Heart left ventricle (tissue), 16 donors: Measurements from ENCODE around the gene ADCY5. TPM values are rescaled to one million over a fixed set of nuclear protein-coding genes. Genes with fewer than 3 reads are reported as not detected.
"Not testable (repeated sequence)": the region's sequence is repeated elsewhere in the genome, so short reads cannot be mapped to it uniquely, and the experiment has no call there.

Experiments used
- ATAC-seq, 4 donors: fragments of 200-7000 bp; cut with Tn5 transposase; one replicate each; pipeline ENCODE4 v1.9.1; 2020 to 2022; ENCODE audit warnings: moderate library complexity in 4 of 4, mild to moderate bottlenecking in 3 of 4, moderate number of reproducible peaks in 1 of 4
- DNase-seq, 5 donors: peaks; one replicate each; pipeline ENCODE4 v3.0.0-alpha.2; 2020
- H3K27ac ChIP-seq, 12 donors: fragments of 200-600 bp; sonication (generic) in 4 of 12; one replicate each; pipeline versions ENCODE4 v1.5.0 to v1.8.0; 2016 to 2022; ENCODE audit warnings: mild to moderate bottlenecking in 2 of 12
- H3K27me3 ChIP-seq, 9 donors: fragments of 200-600 bp; sonication (generic) in 2 of 9; one replicate each; pipeline versions ENCODE4 v1.5.1 to v1.8.0; 2016 to 2022; ENCODE audit warnings: mild to moderate bottlenecking in 3 of 9
- H3K36me3 ChIP-seq, 9 donors: fragments of 200-600 bp; sonication (generic) in 2 of 9; one replicate each; pipeline versions ENCODE4 v1.5.0 to v1.8.0; 2018 to 2022; ENCODE audit warnings: mild to moderate bottlenecking in 2 of 9
- H3K4me1 ChIP-seq, 12 donors: fragments of 200-600 bp; sonication (generic) in 4 of 12; one replicate each; pipeline versions ENCODE4 v1.5.0 to v1.8.0; 2016 to 2022; ENCODE audit warnings: mild to moderate bottlenecking in 3 of 12
- H3K4me3 ChIP-seq, 12 donors: fragments of 200-600 bp; sonication (generic) in 4 of 12; one replicate each; pipeline versions ENCODE4 v1.5.0 to v1.8.0; 2017 to 2022; ENCODE audit warnings: mild to moderate bottlenecking in 9 of 12, moderate library complexity in 4 of 12
- H3K9me3 ChIP-seq, 12 donors: fragments of 200-600 bp; sonication (generic) in 4 of 12; one replicate each; pipeline versions ENCODE4 v1.5.0 to v1.8.0; 2016 to 2022; ENCODE audit warnings: mild to moderate bottlenecking in 1 of 12
- POLR2A ChIP-seq, 2 donors: fragments of 450-650 bp; IDR thresholded peaks; one replicate each; pipeline ENCODE4 v1.6.1; 2017; ENCODE audit warnings: antibody characterized with exemption in 2 of 2, mild to moderate bottlenecking in 2 of 2, moderate library complexity in 2 of 2
- WGBS, 4 donors: extraction: QIAGEN DNeasy Blood & Tissue Kit in 2 of 4; methylation state at CpG; one replicate each; pipeline versions ENCODE4 v1.1.5 to v1.1.7; 2013 to 2018; 5-methylcytosine and 5-hydroxymethylcytosine counted together
- intact Hi-C, 10 donors: fragments of 100-400 bp; cut with DNase I; formaldehyde crosslinking; loops; one replicate each; pipeline versions ENCODE4 v1.11.1 to v1.14.2; 2022
- polyA plus RNA-seq, 2 donors: library from polyadenylated mRNA; stranded (reverse); fragments of 200-250 nt; gene quantifications; one replicate each; pipeline ENCODE4 v1.2.3, GENCODE V29; 2013
- total RNA-seq, 9 donors: library from RNA; depleted of rRNA in 2 of 9; stranded (reverse); fragments of >200 nt in 2 of 9; fragmentation: NEBNext Ultra II Directional in 3 of 9; extraction: Animal tissue kit (Norgen Biotek cat#: 25700) in 3 of 9; gene quantifications; one replicate each; pipeline versions ENCODE4 v1.1.0 to v1.2.4, GENCODE V29; 2016 to 2023
- TF ChIP-seq, protein P1 (sequence below), 12 donors: fragments of 200-600 bp; sonication (generic) in 4 of 12; IDR thresholded peaks; one replicate each; pipeline versions ENCODE4 v1.5.0 to v1.8.0; 2018 to 2022; ENCODE audit warnings: antibody characterized with exemption in 12 of 12, mild to moderate bottlenecking in 5 of 12
- donor health status: ischemic (EF 13 %, LVEDD 7.1; RV severe dilation, severe dysfunction).
- donor health status: healthy with polysubstance abuse.
- donor health status: DM: no; HTN: yes; CAD: no.
- donor health status: DM: no; HTN: no; CAD: no.
- donor health status: ischemic (EF 25% LVEDD 6.9; RV normal size, moderate dysfunction).
- donor health status: ischemic (EF 25% LVEDD 5.7; RV mildly dilated, moderate dysfunction).
- donor health status: healthy.
- donor health status: DM: yes; HTN: yes; CAD: no.
- donor health status: ischemic (EF 35%, LVEDD 5.7; RV mildly dilated, moderate dysfunction).
- donor health status: nonischemic (EF 11% LVEDD 7.7; RV severe dilation, severe dysfunction).
- donor health status: DM: yes; HTN: yes; CAD: no.
- donor health status: PGD.
- donor health status: ischemic (EF 29% LVEDD 5.4; RV normal size, mild dysfunction).
- donor health status: nonischemic (EF 23%, LVEDD 6.1; RV moderate dilation, normal function).

ADCY5 gene
- total and polyA plus RNA-seq, 11 donors, result 78.5 to 276 (median 167) TPM

DNA sequence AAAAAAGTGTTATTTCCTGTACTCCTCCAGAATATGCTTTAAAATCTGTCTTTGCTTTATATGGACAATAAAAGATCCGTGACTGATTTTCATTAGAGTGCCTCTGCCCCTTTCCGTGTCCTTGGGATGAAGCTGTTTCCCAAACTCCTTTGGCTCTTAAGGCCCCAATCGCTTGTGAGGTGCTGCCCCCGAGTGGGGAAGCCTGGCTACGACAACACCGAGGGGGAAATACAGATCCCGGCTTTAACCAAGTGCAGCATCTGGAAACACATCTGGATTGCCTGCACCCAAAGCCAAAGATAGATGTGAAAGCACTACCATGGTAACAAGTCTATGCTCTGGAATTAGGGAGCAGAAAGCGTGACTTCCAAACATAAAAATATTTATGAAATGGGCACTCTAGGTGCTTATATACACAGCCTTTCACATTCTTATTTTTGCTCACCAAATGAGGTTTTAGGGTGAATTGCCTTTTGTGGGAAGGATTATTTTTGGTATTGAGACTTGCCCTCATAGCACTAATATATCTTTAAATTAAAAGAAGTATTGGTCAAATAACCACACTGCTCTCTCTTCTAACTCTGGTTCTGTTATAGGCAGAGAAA is 40.6 kb upstream of the ADCY5 start:
- H3K9me3 ChIP-seq, result no peaks in the 10 kb centered on the region
- H3K36me3 ChIP-seq, result peaks cover 0 to 30% (median 6%) of the 10 kb centered on the region in 9 donors
- peak; percentile 64 to 82 (median 73) for DNase-seq
- intact Hi-C loops, result loop anchor here (1.0 to 10.0 kb wide), 12 partner anchors 37 to 163 kb away; partner anchors contain the start of gene ADCY5 (in 4 of the 10)
- H3K4me1 ChIP-seq, result peaks cover 0 to 39% (median 9%) of the 10 kb centered on the region in 12 donors
- H3K27ac ChIP-seq, result peak overlapping the region in 10 of 12 donors; percentile 34 to 83 (median 67)
- ATAC-seq, result peak; percentile 64 to 85 (median 78)
- peak overlapping the region in 1 of 12 donors; percentile 4 for H3K4me3 ChIP-seq
- WGBS, 4 donors, result 6 to 9% (median 6%) methylated on average over 8 of the region's 8 CpGs
- TF ChIP-seq, protein P1, sequence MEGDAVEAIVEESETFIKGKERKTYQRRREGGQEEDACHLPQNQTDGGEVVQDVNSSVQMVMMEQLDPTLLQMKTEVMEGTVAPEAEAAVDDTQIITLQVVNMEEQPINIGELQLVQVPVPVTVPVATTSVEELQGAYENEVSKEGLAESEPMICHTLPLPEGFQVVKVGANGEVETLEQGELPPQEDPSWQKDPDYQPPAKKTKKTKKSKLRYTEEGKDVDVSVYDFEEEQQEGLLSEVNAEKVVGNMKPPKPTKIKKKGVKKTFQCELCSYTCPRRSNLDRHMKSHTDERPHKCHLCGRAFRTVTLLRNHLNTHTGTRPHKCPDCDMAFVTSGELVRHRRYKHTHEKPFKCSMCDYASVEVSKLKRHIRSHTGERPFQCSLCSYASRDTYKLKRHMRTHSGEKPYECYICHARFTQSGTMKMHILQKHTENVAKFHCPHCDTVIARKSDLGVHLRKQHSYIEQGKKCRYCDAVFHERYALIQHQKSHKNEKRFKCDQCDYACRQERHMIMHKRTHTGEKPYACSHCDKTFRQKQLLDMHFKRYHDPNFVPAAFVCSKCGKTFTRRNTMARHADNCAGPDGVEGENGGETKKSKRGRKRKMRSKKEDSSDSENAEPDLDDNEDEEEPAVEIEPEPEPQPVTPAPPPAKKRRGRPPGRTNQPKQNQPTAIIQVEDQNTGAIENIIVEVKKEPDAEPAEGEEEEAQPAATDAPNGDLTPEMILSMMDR (IDR thresholded peaks at IDR 0.05), result peak; percentile 70 to 92 (median 86)
- no peak for TF ChIP-seq POLR2A (IDR thresholded peaks at IDR 0.05)
- no peaks in the 10 kb centered on the region for H3K27me3 ChIP-seq

DNA sequence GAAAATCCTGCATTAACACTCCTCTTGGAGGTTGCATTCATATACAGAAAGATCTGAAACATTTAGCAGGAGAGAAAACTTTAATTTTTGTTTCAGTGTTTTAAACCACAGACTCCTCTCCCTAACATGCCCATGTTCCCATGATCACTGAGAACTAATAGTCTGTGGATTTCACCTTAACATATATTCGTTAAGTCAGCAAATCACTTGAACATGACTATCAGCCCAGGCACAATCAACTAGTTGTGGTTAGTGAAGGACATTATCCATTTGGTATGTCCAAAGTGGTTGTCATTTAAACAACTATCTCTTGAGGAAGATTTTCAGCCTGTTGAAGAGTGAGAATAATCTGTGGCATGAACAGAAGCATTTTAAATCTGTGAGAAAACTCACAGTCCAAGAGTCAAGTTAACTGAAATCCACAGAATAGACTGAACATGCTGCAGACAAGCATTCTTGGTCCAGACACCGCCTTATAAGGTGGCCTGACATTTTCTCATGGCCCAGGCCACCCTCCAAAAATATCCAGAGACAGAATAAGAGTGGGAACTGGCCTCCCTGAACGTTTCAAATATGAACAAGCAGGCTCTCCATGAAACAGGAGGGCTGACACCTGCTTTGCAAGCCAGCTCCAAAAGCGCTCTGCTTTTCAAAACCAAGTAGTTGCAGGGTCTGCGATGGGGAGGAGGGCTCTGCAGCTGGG is 39.9 kb upstream of the ADCY5 start:
- TF ChIP-seq, protein P1 (IDR thresholded peaks at IDR 0.05), result no peak
- no peak for TF ChIP-seq POLR2A (IDR thresholded peaks at IDR 0.05)
- Histone ChIP-seq H3K36me3 (peaks cover 0 to 23% (median 0%) of the 10 kb centered on the region in 9 donors), H3K9me3 (no peaks in the 10 kb centered on the region), H3K27ac (peak overlapping the region in 11 of 12 donors; percentile 0 to 83 (median 67)), H3K4me3 (peak overlapping the region in 1 of 12 donors; percentile 4), H3K4me1 (peaks cover 0 to 35% (median 9%) of the 10 kb centered on the region in 12 donors), H3K27me3 (no peaks in the 10 kb centered on the region)
- ATAC-seq, result peak; percentile 40 to 69 (median 44)
- no peak for DNase-seq
- intact Hi-C loops, result loop anchor here (1.0 to 5.0 kb wide), 11 partner anchors 36 to 162 kb away; partner anchors contain the start of gene ADCY5 (in 4 of the 10)
- WGBS, 4 donors, result 58 to 72% (median 68%) methylated on average over 5 of the region's 5 CpGs

DNA sequence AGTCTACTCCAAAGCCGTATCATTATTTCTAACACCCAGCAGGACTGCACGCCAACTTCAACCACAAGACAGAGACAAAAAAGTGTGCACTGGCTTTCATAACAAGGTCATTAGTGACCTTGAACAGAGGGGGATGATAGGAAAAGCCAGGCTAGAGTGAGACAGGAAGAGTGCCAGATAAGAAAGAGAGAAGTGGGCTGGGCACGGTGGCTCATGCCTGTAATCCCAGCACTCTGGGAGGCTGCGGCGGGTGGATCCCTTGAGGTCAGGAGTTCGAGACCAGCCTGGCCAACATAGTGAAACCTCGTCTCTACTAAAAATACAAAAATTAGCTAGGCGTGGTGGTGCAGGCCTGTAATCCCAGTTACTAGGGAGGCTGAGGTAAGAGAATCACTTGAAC is 38.2 kb upstream of the ADCY5 start:
- not testable (repeated sequence) for H3K9me3 ChIP-seq, H3K27me3 ChIP-seq, H3K4me3 ChIP-seq
- peak in 1 of 5 donors; percentile 30 for DNase-seq
- peaks cover 0 to 30% (median 9%) of the 10 kb centered on the region in 12 donors for H3K4me1 ChIP-seq
- intact Hi-C loops, result loop anchor here in 3 of 10 donors (5.0 kb wide), 3 partner anchors 35 to 70 kb away; partner anchors contain the start of gene ADCY5 (in 1 of the 3)
- WGBS, 4 donors, result 48 to 68% (median 58%) methylated on average over 8 of the region's 8 CpGs
- peak overlapping the region in 5 of 12 donors; percentile 46 to 79 (median 67) for H3K27ac ChIP-seq
- peak; percentile 13 to 54 (median 36) for ATAC-seq
- H3K36me3 ChIP-seq, result peaks cover 0 to 16% (median 0%) of the 10 kb centered on the region in 9 donors

DNA sequence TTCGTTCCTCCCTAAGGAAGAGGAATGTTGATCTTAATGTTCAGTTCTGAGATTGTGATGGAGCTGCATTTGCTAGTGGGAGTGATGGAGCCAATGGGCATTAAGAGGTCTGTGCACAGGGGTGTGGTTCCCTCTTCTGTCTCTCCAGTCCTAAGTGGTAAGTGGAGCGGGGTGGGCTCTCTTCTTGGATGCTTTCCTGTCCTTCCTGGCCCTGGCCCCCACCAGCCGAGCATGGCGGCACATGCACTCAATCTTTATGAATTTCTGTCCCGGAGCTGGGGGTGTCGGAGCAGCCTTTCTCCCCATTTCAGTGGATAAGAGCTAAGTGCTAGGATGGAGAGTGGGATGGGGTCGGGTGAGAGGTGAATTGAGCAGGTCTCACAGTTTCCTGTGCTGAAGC is 37.6 kb upstream of the ADCY5 start:
- ATAC-seq (no peak), DNase-seq (no peak)
- WGBS, 4 donors, result 88 to 93% (median 89%) methylated on average over 5 to 7 of the region's 7 CpGs
- Histone ChIP-seq H3K9me3 (no peaks in the 10 kb centered on the region), H3K27me3 (no peaks in the 10 kb centered on the region), H3K4me1 (peaks cover 0 to 30% (median 9%) of the 10 kb centered on the region in 12 donors), H3K27ac (peak overlapping the region in 4 of 12 donors; percentile 28 to 79 (median 51)), H3K4me3 (no peak overlapping the region), H3K36me3 (peaks cover 0 to 12% (median 0%) of the 10 kb centered on the region in 9 donors)
- intact Hi-C loops, result loop anchor here in 3 of 10 donors (5.0 kb wide), 3 partner anchors 34 to 71 kb away; partner anchors contain the start of gene ADCY5 (in 1 of the 3)
- TF ChIP-seq, protein P1 (IDR thresholded peaks at IDR 0.05), result no peak
- no peak for TF ChIP-seq POLR2A (IDR thresholded peaks at IDR 0.05)
